ENCODE measurements around the gene IPP.
"Not testable (repeated sequence)": the region's sequence is repeated elsewhere in the genome, so short reads cannot be mapped to it uniquely, and the experiment has no call there.

The IPP gene

DNA sequence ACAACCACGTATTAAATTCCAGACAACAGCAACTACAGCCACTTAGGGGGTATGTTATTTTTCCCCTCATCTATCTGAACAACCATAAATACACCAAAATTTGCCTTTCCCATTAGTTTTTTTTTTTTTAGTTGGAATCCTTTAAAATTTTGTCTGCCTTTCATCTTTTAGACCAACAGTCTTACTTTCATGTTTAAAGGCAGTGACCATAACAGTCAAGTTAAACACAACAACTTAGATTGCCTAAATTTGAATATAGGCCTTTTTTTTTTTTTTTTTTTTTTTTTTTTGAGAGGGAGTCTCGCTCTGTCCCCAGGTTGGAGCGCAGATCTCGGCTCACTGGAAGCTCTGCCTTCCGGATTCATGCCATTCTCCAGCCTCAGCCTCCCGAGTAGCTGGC lies 67.5 kb downstream of the IPP start:
- Histone ChIP-seq H3K4me2 (ENCODE audit: low read length) (peak overlapping the region; percentile 16), H3K36me3 (ENCODE audit: control insufficient read depth, insufficient read depth, low read length) (no peaks in the 10 kb centered on the region), H2AFZ (no peak overlapping the region), H3K27me3 (ENCODE audit: control insufficient read depth, insufficient read depth, low read length) (no peaks in the 10 kb centered on the region), H3K79me2 (peaks cover 4% of the 10 kb centered on the region), H3K4me3 (ENCODE audit: low read depth, low read length) (no peak overlapping the region), H3K4me1 (peaks cover 6% of the 10 kb centered on the region), H3K9me3 (ENCODE audit: control insufficient read depth, low read length) (no peaks in the 10 kb centered on the region), H3K27ac (no peak overlapping the region), H3K9ac (no peak overlapping the region)
- no peak for TF ChIP-seq CTCF (IDR thresholded peaks at IDR 0.05)

GRCh38 chr1:45679123-45679522 lies 71.3 kb downstream of the IPP start:
- no peak overlapping the region for H3K27ac ChIP-seq
- no peak overlapping the region for H2AFZ ChIP-seq
- peak overlapping the region; percentile 34 for H3K4me2 ChIP-seq (ENCODE audit: low read length)
- peaks cover 26% of the 10 kb centered on the region for H3K79me2 ChIP-seq
- H3K9ac ChIP-seq: no peak overlapping the region
- H3K36me3 ChIP-seq (ENCODE audit: control insufficient read depth, insufficient read depth, low read length): no peaks in the 10 kb centered on the region
- TF ChIP-seq CTCF (IDR thresholded peaks at IDR 0.05): no peak
- no peaks in the 10 kb centered on the region for H3K9me3 ChIP-seq (ENCODE audit: control insufficient read depth, low read length)
- H3K4me1 ChIP-seq: peaks cover 6% of the 10 kb centered on the region
- no peak overlapping the region for H3K4me3 ChIP-seq (ENCODE audit: low read depth, low read length)
- no peaks in the 10 kb centered on the region for H3K27me3 ChIP-seq (ENCODE audit: control insufficient read depth, insufficient read depth, low read length)

- Histone ChIP-seq H3K79me2 (peaks cover 32% of the 10 kb centered on the region), H3K4me2 (ENCODE audit: low read length) (peak overlapping the region; percentile 34), H3K27ac (no peak overlapping the region), H3K9ac (no peak overlapping the region), H3K4me3 (ENCODE audit: low read depth, low read length) (no peak overlapping the region), H3K36me3 (ENCODE audit: control insufficient read depth, insufficient read depth, low read length) (no peaks in the 10 kb centered on the region), H3K27me3 (ENCODE audit: control insufficient read depth, insufficient read depth, low read length) (no peaks in the 10 kb centered on the region), H2AFZ (no peak overlapping the region), H3K9me3 (ENCODE audit: control insufficient read depth, low read length) (no peaks in the 10 kb centered on the region), H3K4me1 (peaks cover 6% of the 10 kb centered on the region)
- no peak for TF ChIP-seq CTCF (IDR thresholded peaks at IDR 0.05)
These were observed 72.0 kb downstream of the IPP start for GRCh38 chr1:45678489-45678888.

DNA sequence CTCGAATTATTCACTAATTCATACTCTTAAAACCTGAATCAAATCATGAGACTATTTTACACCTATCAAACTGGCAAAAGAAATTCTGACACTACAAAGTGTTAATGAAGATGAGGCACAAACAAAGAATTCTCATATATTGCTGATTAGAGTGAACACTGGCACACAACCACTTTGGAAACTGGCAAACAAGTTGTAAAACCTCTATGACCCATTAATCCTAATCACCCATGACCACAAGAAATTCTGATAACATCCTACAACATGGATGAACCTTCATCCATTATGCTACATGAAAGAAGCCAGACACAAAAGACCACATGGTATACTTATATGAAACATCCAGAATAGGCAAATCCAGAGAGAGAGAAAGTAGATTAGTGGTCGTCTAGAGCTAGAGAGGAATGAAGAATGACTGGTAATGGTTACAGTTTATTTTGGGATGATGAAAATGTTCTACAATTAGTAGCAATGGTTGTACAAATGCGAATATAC lies 72.7 kb downstream of the IPP start:
- no peak overlapping the region for H3K27ac ChIP-seq
- no peaks in the 10 kb centered on the region for H3K36me3 ChIP-seq (ENCODE audit: control insufficient read depth, insufficient read depth, low read length)
- no peak for TF ChIP-seq CTCF (IDR thresholded peaks at IDR 0.05)
- H3K4me3 ChIP-seq (ENCODE audit: low read depth, low read length): no peak overlapping the region
- no peaks in the 10 kb centered on the region for H3K9me3 ChIP-seq (ENCODE audit: control insufficient read depth, low read length)
- H3K4me2 ChIP-seq (ENCODE audit: low read length): peak overlapping the region; percentile 30
- no peak overlapping the region for H3K9ac ChIP-seq
- H3K4me1 ChIP-seq: peaks cover 6% of the 10 kb centered on the region
- no peak overlapping the region for H2AFZ ChIP-seq
- peaks cover 34% of the 10 kb centered on the region for H3K79me2 ChIP-seq
- H3K27me3 ChIP-seq (ENCODE audit: control insufficient read depth, insufficient read depth, low read length): no peaks in the 10 kb centered on the region

DNA sequence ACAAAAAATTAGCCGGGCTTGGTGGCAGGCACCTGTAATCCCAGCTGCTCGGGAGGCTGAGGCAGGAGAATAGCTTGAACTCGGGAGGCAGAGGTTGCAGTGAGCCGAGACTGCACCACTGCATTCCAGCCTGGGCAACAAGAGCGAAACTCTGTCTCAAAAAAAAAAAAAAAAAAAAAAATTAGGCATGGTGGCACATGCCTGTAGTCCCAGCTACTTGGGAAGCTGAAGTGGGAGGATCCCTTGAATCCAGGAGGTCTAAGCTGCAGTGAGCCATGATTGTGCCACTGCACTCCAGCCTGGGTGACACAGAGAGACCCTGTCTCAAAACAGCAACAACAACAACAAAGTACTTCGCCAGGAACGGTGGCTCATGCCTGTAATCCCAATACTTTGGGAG lies 73.9 kb downstream of the IPP start:
- not testable (repeated sequence) for H3K9me3 ChIP-seq (ENCODE audit: control insufficient read depth, low read length); H3K4me3 ChIP-seq (ENCODE audit: low read depth, low read length); H3K4me1 ChIP-seq; H3K36me3 ChIP-seq (ENCODE audit: control insufficient read depth, insufficient read depth, low read length); H3K27me3 ChIP-seq (ENCODE audit: control insufficient read depth, insufficient read depth, low read length); H3K27ac ChIP-seq; H3K9ac ChIP-seq; H2AFZ ChIP-seq; H3K4me2 ChIP-seq (ENCODE audit: low read length)
- H3K79me2 ChIP-seq: peaks cover 40% of the 10 kb centered on the region
